ENCODE measurements around the gene UPK3BL2.
A peak's percentile ranks its signal among the peaks of the same experiment; 100 is the strongest.
"Not testable (repeated sequence)": the region's sequence is repeated elsewhere in the genome, so short reads cannot be mapped to it uniquely, and the experiment has no call there.

UPK3BL2 gene

DNA sequence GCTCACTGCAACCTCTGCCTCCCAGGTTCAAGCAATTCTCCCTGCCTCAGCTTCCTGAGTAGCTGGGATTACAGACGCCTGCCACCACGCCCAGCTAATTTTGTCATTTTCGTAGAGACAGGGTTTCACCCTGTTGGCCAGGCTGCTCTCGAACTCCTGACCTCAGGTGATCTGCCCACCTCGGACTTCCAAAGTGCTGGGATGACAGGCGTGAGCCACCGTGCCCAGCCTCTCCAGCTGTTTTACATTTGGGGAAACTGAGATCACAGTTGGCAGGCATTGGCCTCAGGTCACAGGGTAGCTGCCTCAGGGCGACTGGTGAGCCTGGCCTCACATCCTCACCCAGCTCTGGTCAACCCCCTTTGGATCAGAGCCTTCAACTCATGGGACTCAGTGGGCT, 32.9 kb downstream of the UPK3BL2 start:
- H3K27ac ChIP-seq (ENCODE audit: low read depth, low read length, severe bottlenecking); H3K4me3 ChIP-seq (ENCODE audit: extremely low read depth, insufficient read depth, low read length, poor library complexity, severe bottlenecking); H3K9me3 ChIP-seq (ENCODE audit: control insufficient read depth, low read length); H3K36me3 ChIP-seq (ENCODE audit: control insufficient read depth, insufficient read depth, low read length); H3K4me1 ChIP-seq (ENCODE audit: control insufficient read depth, insufficient read depth, low read length, poor library complexity, severe bottlenecking): not testable (repeated sequence)
- 85% methylated on average over 2 of the region's 8 CpGs; no CpG with 5 or more reads in 1 of the 2 experiments for WGBS, 2 experiments (ENCODE audit: insufficient coverage in 2 of 2)

DNA sequence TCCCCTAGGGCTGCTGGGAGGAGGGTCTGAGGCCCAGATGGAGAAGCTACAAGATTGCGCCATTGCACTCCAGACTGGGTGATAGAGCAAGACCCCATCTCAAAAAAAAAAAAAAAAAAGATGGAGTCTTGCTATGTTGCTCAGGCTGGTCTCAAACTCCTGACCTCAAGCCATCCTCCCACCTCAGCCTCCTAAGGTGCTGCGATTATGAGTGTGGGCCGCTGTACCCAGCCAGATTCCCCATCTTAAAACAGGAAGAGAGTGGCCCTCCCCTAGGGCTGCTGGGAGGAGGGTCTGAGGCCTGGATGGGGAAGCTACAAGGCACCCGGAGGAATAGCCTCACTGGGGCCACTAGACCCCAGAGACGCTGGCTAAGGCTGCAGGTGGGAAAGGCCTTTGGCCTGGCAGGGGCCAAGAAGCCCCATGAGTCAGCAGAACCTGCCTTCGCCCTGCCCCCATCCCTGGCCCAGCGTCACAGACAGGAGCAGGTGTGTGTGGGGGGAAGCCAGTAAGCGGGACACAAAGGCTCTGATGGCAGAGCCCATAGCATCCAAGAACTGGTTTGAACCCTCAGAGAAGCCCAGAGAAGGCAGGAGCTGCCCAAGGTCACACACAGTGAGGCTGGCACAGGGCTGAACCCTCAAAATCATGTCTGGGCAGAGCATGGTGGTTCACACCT, 35.9 kb downstream of the UPK3BL2 start:
- not testable (repeated sequence) for H3K4me3 ChIP-seq (ENCODE audit: extremely low read depth, insufficient read depth, low read length, poor library complexity, severe bottlenecking); H3K27ac ChIP-seq (ENCODE audit: low read depth, low read length, severe bottlenecking); H3K9me3 ChIP-seq (ENCODE audit: control insufficient read depth, low read length); H3K36me3 ChIP-seq (ENCODE audit: control insufficient read depth, insufficient read depth, low read length); H3K4me1 ChIP-seq (ENCODE audit: control insufficient read depth, insufficient read depth, low read length, poor library complexity, severe bottlenecking)
- WGBS, 2 experiments (ENCODE audit: insufficient coverage in 2 of 2), result no CpG with 5 or more reads among the region's 8 CpGs

DNA sequence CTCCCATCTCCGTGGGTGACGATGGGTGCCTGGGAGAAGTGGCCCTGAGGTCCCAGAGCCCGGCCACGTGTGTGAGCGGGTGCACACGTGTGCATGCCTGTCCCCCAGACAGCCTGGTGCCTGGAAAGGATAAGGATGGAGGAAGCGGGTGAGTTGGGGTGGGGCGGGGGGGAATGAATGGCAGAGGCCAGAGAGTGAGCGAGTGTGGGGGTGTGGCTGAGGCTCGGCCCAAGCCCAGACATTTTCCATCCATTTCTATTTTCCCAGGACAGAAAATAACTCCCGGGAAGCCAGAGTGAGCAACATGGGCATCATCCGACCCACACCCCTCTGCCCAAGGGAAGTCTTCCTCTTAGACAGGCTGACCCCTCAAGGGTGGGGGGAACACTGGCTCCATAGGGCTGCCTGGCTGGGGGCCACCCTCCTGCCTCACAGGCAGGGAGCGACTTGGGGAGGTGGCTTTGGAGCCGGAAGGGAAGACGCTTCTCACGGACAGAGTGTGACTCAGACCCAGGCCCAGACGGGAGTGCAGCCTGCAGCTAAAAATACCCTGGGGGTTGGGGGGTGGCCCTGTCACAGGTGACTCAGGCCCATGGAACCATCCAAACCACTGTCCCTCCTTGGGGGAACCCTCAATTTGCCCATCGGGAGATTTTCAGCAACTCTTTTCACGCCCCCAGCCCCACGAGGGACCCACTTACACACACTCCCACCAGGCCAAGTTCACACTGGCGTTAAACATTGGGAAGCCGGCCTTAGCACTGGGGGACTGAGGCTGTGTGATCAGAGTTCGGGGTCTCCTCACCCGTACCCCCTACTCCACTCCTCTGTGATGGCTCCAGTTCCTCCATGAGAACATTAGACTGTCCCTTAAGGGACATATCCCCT, 38.0 kb downstream of the UPK3BL2 start:
- H3K4me1 ChIP-seq (ENCODE audit: control insufficient read depth, insufficient read depth, low read length, poor library complexity, severe bottlenecking); H3K4me3 ChIP-seq (ENCODE audit: extremely low read depth, insufficient read depth, low read length, poor library complexity, severe bottlenecking); H3K9me3 ChIP-seq (ENCODE audit: control insufficient read depth, low read length); H3K36me3 ChIP-seq (ENCODE audit: control insufficient read depth, insufficient read depth, low read length): not testable (repeated sequence)
- peak overlapping the region; percentile 57 for H3K27ac ChIP-seq (ENCODE audit: low read depth, low read length, severe bottlenecking)
- WGBS, 2 experiments (ENCODE audit: insufficient coverage in 2 of 2), result 95% methylated on average over 3 of the region's 24 CpGs; no CpG with 5 or more reads in 1 of the 2 experiments

DNA sequence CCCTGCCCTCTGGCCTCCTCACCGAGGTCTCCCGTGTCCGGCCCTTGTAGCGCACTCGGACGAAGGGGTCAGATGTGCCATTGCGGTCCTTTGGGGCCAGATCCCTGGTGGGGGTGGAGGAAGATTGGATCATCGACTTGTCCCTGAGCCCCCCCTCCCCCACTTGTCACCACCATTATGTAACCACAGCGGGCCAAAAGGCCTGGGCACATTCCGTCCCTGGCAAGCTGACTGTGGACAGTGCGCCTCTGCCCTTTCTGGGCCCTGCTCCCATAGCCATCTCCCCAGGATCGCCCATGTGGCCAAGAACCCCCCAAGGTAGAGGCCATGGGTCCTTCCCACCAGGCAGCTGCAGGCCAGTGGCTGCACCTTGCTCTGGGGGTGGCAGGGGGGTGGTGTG, 40.4 kb downstream of the UPK3BL2 start:
- not testable (repeated sequence) for H3K4me1 ChIP-seq (ENCODE audit: control insufficient read depth, insufficient read depth, low read length, poor library complexity, severe bottlenecking); H3K9me3 ChIP-seq (ENCODE audit: control insufficient read depth, low read length); H3K36me3 ChIP-seq (ENCODE audit: control insufficient read depth, insufficient read depth, low read length); H3K4me3 ChIP-seq (ENCODE audit: extremely low read depth, insufficient read depth, low read length, poor library complexity, severe bottlenecking); H3K27ac ChIP-seq (ENCODE audit: low read depth, low read length, severe bottlenecking)
- WGBS, 2 experiments (ENCODE audit: insufficient coverage in 2 of 2), result no CpG with 5 or more reads among the region's 12 CpGs

DNA sequence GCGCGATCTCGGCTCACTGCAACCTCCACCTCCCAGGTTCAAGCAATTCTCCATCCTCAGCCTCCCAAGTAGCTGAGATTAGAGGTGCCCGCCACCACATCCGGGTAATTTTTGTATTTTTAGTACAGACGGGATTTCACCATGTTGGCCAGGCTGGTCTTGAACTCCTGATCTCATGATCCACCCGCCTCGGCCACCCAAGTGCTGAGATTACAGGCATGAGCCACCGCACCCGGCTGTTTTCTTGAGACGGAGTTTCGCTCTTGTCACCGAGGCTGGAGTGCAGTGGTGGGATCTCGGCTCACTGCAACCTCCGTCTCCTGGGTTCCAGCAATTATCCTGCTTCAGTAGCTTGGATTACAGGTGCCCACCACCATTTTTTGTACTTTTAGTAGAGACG, 45.2 kb downstream of the UPK3BL2 start:
- H3K4me3 ChIP-seq (ENCODE audit: extremely low read depth, insufficient read depth, low read length, poor library complexity, severe bottlenecking); H3K4me1 ChIP-seq (ENCODE audit: control insufficient read depth, insufficient read depth, low read length, poor library complexity, severe bottlenecking); H3K36me3 ChIP-seq (ENCODE audit: control insufficient read depth, insufficient read depth, low read length); H3K27ac ChIP-seq (ENCODE audit: low read depth, low read length, severe bottlenecking); H3K9me3 ChIP-seq (ENCODE audit: control insufficient read depth, low read length): not testable (repeated sequence)
- 94 to 100% methylated on average over 2 to 3 of the region's 16 CpGs for WGBS, 2 experiments (ENCODE audit: insufficient coverage in 2 of 2)

DNA sequence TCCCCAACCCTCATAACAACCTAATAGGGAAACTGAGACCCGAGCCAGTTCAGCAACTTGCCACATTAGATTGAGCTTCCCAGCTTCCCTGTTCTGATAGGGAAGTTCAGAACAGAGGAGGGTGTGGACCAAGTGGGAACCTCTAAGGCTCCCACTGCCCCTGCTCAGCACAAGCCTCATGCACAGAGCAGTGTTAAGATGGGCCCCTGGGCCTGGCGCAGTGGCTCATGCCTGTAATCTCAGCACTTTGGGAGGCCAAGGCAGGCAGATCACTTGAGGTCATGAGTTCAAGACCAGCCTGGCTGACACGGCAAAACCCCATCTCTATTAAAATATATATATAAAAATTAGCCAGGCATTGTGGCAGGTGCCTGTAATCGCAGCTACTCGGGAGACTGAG, 46.2 kb downstream of the UPK3BL2 start:
- H3K36me3 ChIP-seq (ENCODE audit: control insufficient read depth, insufficient read depth, low read length); H3K4me1 ChIP-seq (ENCODE audit: control insufficient read depth, insufficient read depth, low read length, poor library complexity, severe bottlenecking); H3K4me3 ChIP-seq (ENCODE audit: extremely low read depth, insufficient read depth, low read length, poor library complexity, severe bottlenecking); H3K27ac ChIP-seq (ENCODE audit: low read depth, low read length, severe bottlenecking); H3K9me3 ChIP-seq (ENCODE audit: control insufficient read depth, low read length): not testable (repeated sequence)
- WGBS, 2 experiments (ENCODE audit: insufficient coverage in 2 of 2), result no CpG with 5 or more reads among the region's 5 CpGs

DNA sequence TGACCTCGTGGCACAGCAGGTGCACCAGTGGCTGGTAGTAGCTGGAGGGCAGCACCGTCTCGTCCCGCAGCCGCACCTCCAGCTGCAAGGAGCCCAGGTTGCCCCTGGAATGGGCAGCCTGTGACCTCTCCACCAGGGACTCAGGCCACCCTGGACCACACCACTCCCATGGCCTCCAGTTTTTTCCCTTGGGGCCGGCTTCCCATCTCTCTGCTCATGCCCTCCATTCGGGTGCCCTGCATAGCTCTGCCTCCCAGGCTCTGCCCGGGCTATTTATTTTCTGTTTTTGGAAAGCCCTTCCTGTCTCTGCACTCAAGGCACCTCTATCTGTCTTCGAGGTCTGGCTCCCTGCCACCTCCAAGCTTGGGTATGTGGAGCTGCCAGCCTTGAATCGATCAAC, 46.6 kb downstream of the UPK3BL2 start:
- H3K9me3 ChIP-seq (ENCODE audit: control insufficient read depth, low read length); H3K4me3 ChIP-seq (ENCODE audit: extremely low read depth, insufficient read depth, low read length, poor library complexity, severe bottlenecking); H3K4me1 ChIP-seq (ENCODE audit: control insufficient read depth, insufficient read depth, low read length, poor library complexity, severe bottlenecking); H3K36me3 ChIP-seq (ENCODE audit: control insufficient read depth, insufficient read depth, low read length); H3K27ac ChIP-seq (ENCODE audit: low read depth, low read length, severe bottlenecking): not testable (repeated sequence)
- WGBS, 2 experiments (ENCODE audit: insufficient coverage in 2 of 2), result 100% methylated on average over 2 of the region's 10 CpGs; no CpG with 5 or more reads in 1 of the 2 experiments

DNA sequence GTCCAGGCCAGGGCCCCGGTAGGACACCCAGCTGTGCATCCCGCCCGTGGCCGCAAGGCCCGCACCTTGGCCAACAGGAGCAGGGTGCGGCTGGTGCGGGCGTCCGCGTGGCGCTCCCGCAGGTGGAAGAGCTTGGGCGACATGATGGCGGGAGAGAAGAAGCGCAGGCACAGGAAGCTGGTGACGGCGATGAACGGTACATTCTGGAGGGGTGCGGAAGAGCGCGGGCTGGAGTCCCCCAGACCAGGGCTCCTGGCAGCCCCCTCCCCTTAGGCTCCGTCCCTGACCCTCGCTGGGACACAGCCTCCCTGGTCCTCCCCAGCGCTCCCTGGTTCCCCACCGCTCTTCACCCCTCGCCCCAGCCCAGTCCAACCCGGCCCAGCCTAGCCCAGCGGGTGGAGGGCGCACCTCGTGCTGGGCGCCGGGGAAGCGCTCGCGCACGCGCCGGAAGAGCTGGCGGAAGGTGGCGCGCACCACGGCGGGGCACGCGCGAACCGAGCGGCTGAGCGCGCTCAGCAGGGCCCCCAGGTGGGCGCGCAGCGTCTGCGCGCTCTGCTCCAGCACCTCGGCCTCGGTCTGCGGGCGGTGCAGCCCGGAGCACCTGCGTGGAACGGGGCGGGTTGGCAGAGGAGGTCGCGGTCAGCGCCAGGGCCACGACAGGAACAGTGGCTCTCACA, 48.9 kb downstream of the UPK3BL2 start:
- WGBS, 2 experiments (ENCODE audit: insufficient coverage in 2 of 2), result no CpG with 5 or more reads among the region's 67 CpGs
- not testable (repeated sequence) for H3K4me3 ChIP-seq (ENCODE audit: extremely low read depth, insufficient read depth, low read length, poor library complexity, severe bottlenecking); H3K27ac ChIP-seq (ENCODE audit: low read depth, low read length, severe bottlenecking); H3K36me3 ChIP-seq (ENCODE audit: control insufficient read depth, insufficient read depth, low read length); H3K9me3 ChIP-seq (ENCODE audit: control insufficient read depth, low read length); H3K4me1 ChIP-seq (ENCODE audit: control insufficient read depth, insufficient read depth, low read length, poor library complexity, severe bottlenecking)

DNA sequence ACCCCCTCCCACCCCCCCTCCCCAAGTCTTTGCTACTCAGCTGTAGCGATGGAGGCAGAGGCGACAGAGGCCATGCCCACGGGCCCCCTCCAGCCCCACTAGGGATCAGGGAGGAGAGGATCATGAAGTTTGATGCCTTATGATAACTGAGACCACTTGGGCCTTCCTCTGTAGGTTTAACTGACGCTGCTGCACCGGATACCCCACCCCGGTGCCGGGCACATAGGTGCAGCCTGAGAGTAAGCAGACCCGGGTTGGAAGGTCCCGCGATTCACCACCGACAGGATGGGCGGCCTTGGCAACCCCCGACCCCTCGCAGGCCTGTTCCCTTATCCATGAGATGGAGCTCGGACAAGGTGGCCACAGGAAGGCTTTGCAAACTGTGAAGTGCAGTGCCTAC, 49.5 kb downstream of the UPK3BL2 start:
- not testable (repeated sequence) for H3K9me3 ChIP-seq (ENCODE audit: control insufficient read depth, low read length); H3K4me1 ChIP-seq (ENCODE audit: control insufficient read depth, insufficient read depth, low read length, poor library complexity, severe bottlenecking); H3K27ac ChIP-seq (ENCODE audit: low read depth, low read length, severe bottlenecking); H3K4me3 ChIP-seq (ENCODE audit: extremely low read depth, insufficient read depth, low read length, poor library complexity, severe bottlenecking); H3K36me3 ChIP-seq (ENCODE audit: control insufficient read depth, insufficient read depth, low read length)
- WGBS, 2 experiments (ENCODE audit: insufficient coverage in 2 of 2), result no CpG with 5 or more reads among the region's 15 CpGs

DNA sequence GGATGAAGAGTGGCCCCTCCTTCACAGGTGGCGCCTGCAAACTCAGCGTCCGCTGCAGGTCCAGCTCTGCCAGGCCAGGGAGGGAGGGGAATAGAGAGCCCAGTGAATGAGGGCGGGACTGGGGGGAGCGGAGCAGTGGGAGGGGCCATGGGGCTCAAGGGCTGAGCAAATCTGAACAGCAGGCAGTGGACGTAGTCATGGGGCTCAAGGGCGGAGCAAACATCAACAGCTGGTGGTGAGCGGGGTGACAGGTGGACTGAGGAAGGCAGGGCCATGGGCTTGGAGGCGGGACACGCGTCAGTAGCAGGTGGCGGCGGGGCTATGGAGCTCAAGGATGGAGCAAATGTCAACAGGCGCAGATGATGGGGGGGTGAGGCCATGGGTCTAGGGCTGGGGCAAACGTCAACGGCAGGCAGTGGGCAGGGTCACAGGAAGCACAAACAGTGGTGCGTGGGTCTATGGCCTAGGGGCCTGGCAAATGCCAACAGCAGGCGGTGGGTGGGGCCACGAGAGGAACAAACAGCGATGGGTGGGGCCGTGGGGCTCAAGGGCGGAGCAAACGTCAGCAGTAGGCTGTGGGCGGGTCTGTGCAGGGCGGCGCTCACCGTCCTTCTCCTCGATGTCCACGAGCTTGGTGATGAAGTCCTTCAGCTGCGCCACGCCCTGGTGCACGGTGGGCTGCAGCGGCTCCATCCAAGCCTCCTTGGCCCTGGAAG, 50.1 kb downstream of the UPK3BL2 start:
- not testable (repeated sequence) for H3K9me3 ChIP-seq (ENCODE audit: control insufficient read depth, low read length); H3K36me3 ChIP-seq (ENCODE audit: control insufficient read depth, insufficient read depth, low read length); H3K27ac ChIP-seq (ENCODE audit: low read depth, low read length, severe bottlenecking); H3K4me1 ChIP-seq (ENCODE audit: control insufficient read depth, insufficient read depth, low read length, poor library complexity, severe bottlenecking); H3K4me3 ChIP-seq (ENCODE audit: extremely low read depth, insufficient read depth, low read length, poor library complexity, severe bottlenecking)
- WGBS, 2 experiments (ENCODE audit: insufficient coverage in 2 of 2), result no CpG with 5 or more reads among the region's 33 CpGs
